Endothelial cell of umbilical vein (primary cell): ENCODE data around the gene SERPIND1.

Experiments used
- CTCF ChIP-seq, 2 donors: IDR thresholded peaks; 1 replicate in 1 of 2; 2 replicates in 1 of 2; pipeline ENCODE4 v1.5.1; 2011; ENCODE audit warnings: low read length in 2 of 2, mild to moderate bottlenecking in 2 of 2, moderate library complexity in 2 of 2, control low read depth in 1 of 2, inconsistent platforms in 1 of 2, low read depth in 1 of 2; ENCODE audit not compliant: insufficient read depth in 1 of 2; ENCODE audit errors: extremely low read depth in 1 of 2
- JUN ChIP-seq: IDR thresholded peaks from 2 replicates; pipeline ENCODE4 v1.6.1; 2011; ENCODE audit warnings: borderline replicate concordance, low read depth; ENCODE audit not compliant: insufficient read length, insufficient read depth
- POLR2A ChIP-seq: IDR thresholded peaks from 2 replicates; pipeline ENCODE4 v1.6.1; 2012; ENCODE audit warnings: low read depth, mild to moderate bottlenecking, control low read depth, low read length

DNA sequence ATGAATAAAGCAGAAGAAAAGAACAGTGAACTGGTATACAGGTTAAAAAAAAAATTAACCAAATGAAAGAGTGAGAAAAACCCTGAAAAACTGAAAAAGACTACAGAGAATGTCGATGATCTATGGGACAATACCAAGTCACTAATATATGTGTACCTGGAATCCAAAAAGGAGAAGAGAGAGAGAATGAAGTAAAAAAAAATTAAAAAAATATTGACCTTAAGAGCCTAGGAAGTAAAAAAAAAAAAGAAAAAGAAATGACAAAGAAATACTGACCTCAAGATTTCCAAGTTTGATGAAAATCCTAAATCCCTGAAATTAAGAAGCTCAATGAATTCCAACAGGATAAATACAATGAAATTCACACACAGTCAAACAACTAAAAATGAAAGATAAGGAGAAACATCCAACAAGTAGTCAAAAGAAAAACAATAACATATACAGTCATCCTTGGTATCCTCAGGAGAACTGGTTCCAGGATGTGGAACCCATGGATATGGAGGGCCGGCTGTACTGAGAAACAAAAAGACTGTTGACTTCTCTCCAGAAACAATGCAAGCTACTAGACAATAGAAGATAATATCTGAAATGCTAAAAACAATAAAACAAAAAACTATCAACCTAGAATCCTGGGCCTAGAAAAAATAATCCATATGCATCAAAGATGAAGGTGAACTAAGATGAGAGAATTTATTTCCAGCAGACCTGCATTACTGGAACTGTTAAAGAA is 33.5 kb upstream of the SERPIND1 start:
- TF ChIP-seq CTCF (IDR thresholded peaks at IDR 0.05; ENCODE audit: extremely low read depth in 1 of 2, insufficient read depth in 1 of 2, low read depth in 1 of 2, low read length in 2 of 2) = no peak
- TF ChIP-seq POLR2A = no peak
- TF ChIP-seq JUN = no peak
